ENCODE measurements around the gene SMARCA2. TPM values are rescaled to one million over a fixed set of nuclear protein-coding genes. Genes with fewer than 3 reads are reported as not detected.

SMARCA2 gene
- polyA plus RNA-seq, 2 of the 4 experiments (the other 2 are of a cell fraction): 28.7 to 33.0 TPM

DNA sequence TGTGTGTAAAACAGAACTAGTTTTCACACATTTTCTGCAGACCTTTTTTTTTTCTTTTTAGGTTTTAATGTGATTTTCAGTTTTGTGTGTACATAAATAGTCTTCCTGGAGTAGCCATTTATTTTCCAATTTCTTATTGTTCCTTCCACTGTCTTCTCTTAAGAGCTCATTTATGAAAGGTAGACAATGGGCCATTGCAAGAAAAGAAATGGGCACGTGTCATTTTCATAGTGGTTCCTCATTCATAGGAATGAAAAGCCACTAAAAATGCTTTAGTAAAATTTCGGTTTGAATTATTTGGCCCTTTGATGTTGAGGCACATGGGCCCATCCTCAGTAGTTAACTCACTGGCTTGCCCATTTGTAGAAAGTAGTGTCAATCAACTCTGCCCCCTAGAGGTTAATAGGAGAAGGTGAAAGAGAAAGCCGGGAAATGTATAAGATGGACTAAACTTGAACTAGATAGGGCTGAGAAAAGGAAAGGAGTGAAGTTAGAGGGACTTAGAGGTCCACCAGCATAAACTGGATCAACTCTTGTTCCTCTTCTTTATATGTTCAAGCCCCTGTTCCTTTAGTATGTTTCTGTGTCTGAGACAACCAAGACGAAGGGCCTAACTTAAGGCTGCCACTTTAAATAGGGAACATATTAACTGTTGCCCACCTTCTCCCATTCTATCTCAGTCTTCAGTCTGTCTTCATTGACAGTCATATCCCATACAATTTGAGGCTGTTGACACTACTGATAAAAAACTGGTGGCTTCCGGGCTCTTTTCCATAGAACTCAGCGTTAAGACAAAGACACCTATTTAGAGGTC is 72.6 kb downstream of the SMARCA2 start:
- CTCF ChIA-PET: interaction anchor here (0.6 to 2.0 kb wide), 8 partner anchors 9 to 1352 kb away, joined by 3 to 8 read pairs (median 4); no protein-coding TSS in a partner anchor
- TF ChIP-seq EP300 (IDR thresholded peaks at IDR 0.05): no peak
- TF ChIP-seq CTCF (IDR thresholded peaks at IDR 0.05): peak; percentile 57
- TF ChIP-seq, protein P1, sequence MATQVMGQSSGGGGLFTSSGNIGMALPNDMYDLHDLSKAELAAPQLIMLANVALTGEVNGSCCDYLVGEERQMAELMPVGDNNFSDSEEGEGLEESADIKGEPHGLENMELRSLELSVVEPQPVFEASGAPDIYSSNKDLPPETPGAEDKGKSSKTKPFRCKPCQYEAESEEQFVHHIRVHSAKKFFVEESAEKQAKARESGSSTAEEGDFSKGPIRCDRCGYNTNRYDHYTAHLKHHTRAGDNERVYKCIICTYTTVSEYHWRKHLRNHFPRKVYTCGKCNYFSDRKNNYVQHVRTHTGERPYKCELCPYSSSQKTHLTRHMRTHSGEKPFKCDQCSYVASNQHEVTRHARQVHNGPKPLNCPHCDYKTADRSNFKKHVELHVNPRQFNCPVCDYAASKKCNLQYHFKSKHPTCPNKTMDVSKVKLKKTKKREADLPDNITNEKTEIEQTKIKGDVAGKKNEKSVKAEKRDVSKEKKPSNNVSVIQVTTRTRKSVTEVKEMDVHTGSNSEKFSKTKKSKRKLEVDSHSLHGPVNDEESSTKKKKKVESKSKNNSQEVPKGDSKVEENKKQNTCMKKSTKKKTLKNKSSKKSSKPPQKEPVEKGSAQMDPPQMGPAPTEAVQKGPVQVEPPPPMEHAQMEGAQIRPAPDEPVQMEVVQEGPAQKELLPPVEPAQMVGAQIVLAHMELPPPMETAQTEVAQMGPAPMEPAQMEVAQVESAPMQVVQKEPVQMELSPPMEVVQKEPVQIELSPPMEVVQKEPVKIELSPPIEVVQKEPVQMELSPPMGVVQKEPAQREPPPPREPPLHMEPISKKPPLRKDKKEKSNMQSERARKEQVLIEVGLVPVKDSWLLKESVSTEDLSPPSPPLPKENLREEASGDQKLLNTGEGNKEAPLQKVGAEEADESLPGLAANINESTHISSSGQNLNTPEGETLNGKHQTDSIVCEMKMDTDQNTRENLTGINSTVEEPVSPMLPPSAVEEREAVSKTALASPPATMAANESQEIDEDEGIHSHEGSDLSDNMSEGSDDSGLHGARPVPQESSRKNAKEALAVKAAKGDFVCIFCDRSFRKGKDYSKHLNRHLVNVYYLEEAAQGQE (IDR thresholded peaks at IDR 0.05): no peak
- no peak for TF ChIP-seq MAZ (IDR thresholded peaks at IDR 0.05; ENCODE audit: borderline replicate concordance, low read depth, low read length)
- TF ChIP-seq TP53 (CRISPR knock-in tag; IDR thresholded peaks at IDR 0.05): no peak
- TF ChIP-seq SMC3 (IDR thresholded peaks at IDR 0.05): peak; percentile 34; the same call in 2 of the 3 replicates
- peak; percentile 50 to 52 for TF ChIP-seq RAD21 (conservative IDR thresholded peaks at IDR 0.05 in 1 of 2, IDR thresholded peaks at IDR 0.05 in 1 of 2)
- ATAC-seq (peak; percentile 39 to 88; a peak in 3 of 6 replicates), FAIRE-seq (no peak), DNase-seq (ENCODE audit: low read depth in 1 of 2, low spot score in 1 of 2) (peak; percentile 42 to 58)
- Histone ChIP-seq H3K27ac (no peak overlapping the region), H3K9me3 (no peaks in the 10 kb centered on the region), H3K4me1 (no peaks in the 10 kb centered on the region), H3K4me2 (no peak overlapping the region), H3K4me3 (no peak overlapping the region)
- POLR2A ChIA-PET: no interaction called here
- 71% methylated on average over 6 of the region's 6 CpGs for WGBS (ENCODE audit: missing lambda C conversion rate)

DNA sequence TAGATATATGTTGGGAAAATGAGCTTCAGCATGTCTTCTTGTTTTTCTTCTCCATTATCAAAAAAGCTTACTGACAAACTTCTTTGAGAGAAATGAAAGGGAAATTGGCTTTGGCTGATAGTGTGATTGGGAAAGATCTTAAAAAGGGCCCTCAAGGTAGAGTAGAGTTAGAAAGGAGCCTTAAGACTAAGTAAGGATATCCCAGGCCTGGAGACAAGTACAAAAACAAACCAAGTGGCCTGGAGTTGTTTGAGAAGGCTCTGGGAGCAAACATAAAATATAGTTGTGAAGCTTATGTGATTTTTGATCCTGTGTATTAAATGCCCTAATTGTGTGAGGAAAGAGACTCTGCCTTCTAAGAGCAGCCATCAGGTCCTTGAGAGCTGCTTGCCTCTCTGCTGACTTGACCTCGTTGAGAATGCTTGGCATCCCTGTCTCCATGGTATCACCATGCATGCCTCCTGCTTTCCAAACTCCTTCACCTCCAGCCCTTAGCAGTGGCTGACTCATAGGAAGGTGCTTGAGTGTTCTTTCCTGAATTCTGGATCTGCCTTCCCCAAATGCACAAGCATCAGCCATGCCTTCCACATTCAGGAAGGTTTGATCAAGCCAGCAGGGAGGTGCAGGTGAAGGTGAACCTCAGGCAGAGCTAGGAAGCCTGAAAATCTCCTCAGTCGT is 78.9 kb downstream of the SMARCA2 start:
- ChIA-PET CTCF (interaction anchor here (1.1 to 1.3 kb wide), 3 partner anchors 8 to 764 kb away, joined by 3 to 5 read pairs (median 4); no protein-coding TSS in a partner anchor), POLR2A (no interaction called here)
- Histone ChIP-seq H3K4me2 (no peak overlapping the region), H3K9me3 (no peaks in the 10 kb centered on the region), H3K4me1 (no peaks in the 10 kb centered on the region), H3K4me3 (no peak overlapping the region), H3K27ac (no peak overlapping the region)
- DNase-seq (ENCODE audit: low read depth in 1 of 2, low spot score in 1 of 2): peak in 1 of 2 experiments; percentile 17
- no peak for FAIRE-seq
- ATAC-seq: peak; percentile 47 to 51; a peak in 2 of 6 replicates
- 50% methylated on average over 2 of the region's 2 CpGs for WGBS (ENCODE audit: missing lambda C conversion rate)
- TF ChIP-seq BCL3 (IDR thresholded peaks at IDR 0.05): no peak
- TF ChIP-seq CBX2 (IDR thresholded peaks at IDR 0.05; ENCODE audit: borderline replicate concordance, low read depth): no peak
- no peak for TF ChIP-seq EHF (CRISPR knock-in tag; IDR thresholded peaks at IDR 0.05)
- TF ChIP-seq, protein P2, sequence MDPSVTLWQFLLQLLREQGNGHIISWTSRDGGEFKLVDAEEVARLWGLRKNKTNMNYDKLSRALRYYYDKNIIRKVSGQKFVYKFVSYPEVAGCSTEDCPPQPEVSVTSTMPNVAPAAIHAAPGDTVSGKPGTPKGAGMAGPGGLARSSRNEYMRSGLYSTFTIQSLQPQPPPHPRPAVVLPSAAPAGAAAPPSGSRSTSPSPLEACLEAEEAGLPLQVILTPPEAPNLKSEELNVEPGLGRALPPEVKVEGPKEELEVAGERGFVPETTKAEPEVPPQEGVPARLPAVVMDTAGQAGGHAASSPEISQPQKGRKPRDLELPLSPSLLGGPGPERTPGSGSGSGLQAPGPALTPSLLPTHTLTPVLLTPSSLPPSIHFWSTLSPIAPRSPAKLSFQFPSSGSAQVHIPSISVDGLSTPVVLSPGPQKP (IDR thresholded peaks at IDR 0.05; ENCODE audit: low read depth, low read length): no peak
- TF ChIP-seq ZFP36 (IDR thresholded peaks at IDR 0.05; ENCODE audit: borderline replicate concordance, partially characterized antibody): no peak
- TF ChIP-seq CTCF (IDR thresholded peaks at IDR 0.05): no peak
- no peak for TF ChIP-seq TP53 (CRISPR knock-in tag; IDR thresholded peaks at IDR 0.05)
- no peak for TF ChIP-seq HOXA7 (CRISPR knock-in tag; IDR thresholded peaks at IDR 0.05)
- no peak for TF ChIP-seq JUN (IDR thresholded peaks at IDR 0.05)
- TF ChIP-seq RNF2 (IDR thresholded peaks at IDR 0.05; ENCODE audit: borderline replicate concordance, low read depth): no peak
- TF ChIP-seq, protein P3, sequence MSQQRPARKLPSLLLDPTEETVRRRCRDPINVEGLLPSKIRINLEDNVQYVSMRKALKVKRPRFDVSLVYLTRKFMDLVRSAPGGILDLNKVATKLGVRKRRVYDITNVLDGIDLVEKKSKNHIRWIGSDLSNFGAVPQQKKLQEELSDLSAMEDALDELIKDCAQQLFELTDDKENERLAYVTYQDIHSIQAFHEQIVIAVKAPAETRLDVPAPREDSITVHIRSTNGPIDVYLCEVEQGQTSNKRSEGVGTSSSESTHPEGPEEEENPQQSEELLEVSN (IDR thresholded peaks at IDR 0.05; ENCODE audit: borderline replicate concordance, low read depth): no peak
- no peak for TF ChIP-seq USF2 (IDR thresholded peaks at IDR 0.05)
- no peak for TF ChIP-seq ESRRA (IDR thresholded peaks at IDR 0.05; ENCODE audit: borderline replicate concordance, low read length)
- no peak for TF ChIP-seq POLR2A (IDR thresholded peaks at IDR 0.05; ENCODE audit: low read length)
- TF ChIP-seq RCOR1 (IDR thresholded peaks at IDR 0.05; ENCODE audit: low read depth, low read length): no peak
- no peak for TF ChIP-seq MAFK (IDR thresholded peaks at IDR 0.05; ENCODE audit: partially characterized antibody)

Measured in A549 (cell line).